B cell (primary cell): Measurements from ENCODE around the gene DOCK6. TPM values are rescaled to one million over a fixed set of nuclear protein-coding genes. Genes with fewer than 3 reads are reported as not detected.
A peak's percentile ranks its signal among the peaks of the same experiment; 100 is the strongest.

Experiments used
- ATAC-seq: fragments of 200-7000 bp; cut with Tn5 transposase; one replicate; pipeline ENCODE4 v1.10.0; 2021; ENCODE audit warnings: low read depth, mild to moderate bottlenecking, moderate number of reproducible peaks, moderate library complexity
- CTCF ChIA-PET: fragments of 350-600 bp; sonication (Branson Sonifier 250); formaldehyde crosslinking; loops from one replicate; lab custom pipeline; 2021; ENCODE audit warnings: antibody characterized with exemption, inconsistent platforms; lab: Charles Lee
- POLR2A ChIA-PET: fragments of 350-600 bp; sonication (Branson Sonifier 250); formaldehyde crosslinking; loops from one replicate; lab custom pipeline; 2021; ENCODE audit warnings: antibody characterized with exemption; lab: Charles Lee
- DNase-seq: peaks from one replicate; pipeline ENCODE4 v3.0.0; 2013
- H2AFZ ChIP-seq: 2 replicates; pipeline ENCODE4 v1.6.1; 2012; ENCODE audit warnings: mild to moderate bottlenecking, low read depth, low read length; ENCODE audit not compliant: insufficient read depth, poor library complexity, severe bottlenecking
- H3K27ac ChIP-seq, 2 donors: 1 replicate in 1 of 2; 2 replicates in 1 of 2; pipeline ENCODE4 v1.5.1; 2012 to 2013; ENCODE audit warnings: low read length in 2 of 2, mild to moderate bottlenecking in 2 of 2, moderate library complexity in 1 of 2
- H3K27me3 ChIP-seq, 4 experiments: fragments of 200-600 bp in 1 of 4; sonication (generic) in 1 of 4; replicated peaks in 1 of 4; 1 replicate in 2 of 4; 2 replicates in 2 of 4; pipeline versions ENCODE4 v1.6.1 to v1.7.0; 2013 to 2016; ENCODE audit warnings: low read length in 3 of 4, mild to moderate bottlenecking in 2 of 4, mixed read lengths in 1 of 4, moderate library complexity in 1 of 4; ENCODE audit not compliant: insufficient read depth in 4 of 4, control insufficient read depth in 3 of 4; ENCODE audit errors: control extremely low read depth in 1 of 4
- H3K36me3 ChIP-seq, 2 experiments: replicated peaks in 1 of 2; 1 replicate in 1 of 2; 2 replicates in 1 of 2; pipeline versions ENCODE4 v1.6.1 to v1.7.1; 2013; ENCODE audit warnings: low read length in 1 of 2; ENCODE audit not compliant: insufficient read depth in 2 of 2, control insufficient read depth in 1 of 2; ENCODE audit errors: control extremely low read depth in 1 of 2, extremely low read depth in 1 of 2
- H3K4me1 ChIP-seq, 2 donors: fragments of 200-600 bp in 1 of 2; sonication (generic) in 1 of 2; 1 replicate in 1 of 2; 2 replicates in 1 of 2; pipeline versions ENCODE4 v1.5.1 to v1.6.1; 2013 to 2017; ENCODE audit warnings: low read length in 2 of 2; ENCODE audit not compliant: control insufficient read depth in 2 of 2, insufficient read depth in 2 of 2
- H3K4me2 ChIP-seq: replicated peaks from 2 replicates; pipeline ENCODE3; 2012; ENCODE audit warnings: mild to moderate bottlenecking, low read depth, low read length; ENCODE audit not compliant: poor library complexity, severe bottlenecking
- H3K4me3 ChIP-seq, 5 experiments: fragments of 200-600 bp in 1 of 5; sonication (generic) in 1 of 5; 1 replicate in 3 of 5; 2 replicates in 2 of 5; pipeline versions ENCODE4 v1.5.1 to v1.7.0; 2011 to 2016; ENCODE audit warnings: low read length in 4 of 5, mild to moderate bottlenecking in 4 of 5, low read depth in 2 of 5, control low read depth in 1 of 5, moderate library complexity in 1 of 5; ENCODE audit not compliant: insufficient read depth in 1 of 5; ENCODE audit errors: control extremely low read depth in 1 of 5, extremely low read depth in 1 of 5
- H3K79me2 ChIP-seq: fragments of 200-600 bp; sonication (generic); one replicate; pipeline ENCODE4 v1.6.0; 2016; ENCODE audit warnings: low read length; ENCODE audit not compliant: control insufficient read depth, insufficient read depth
- H3K9ac ChIP-seq: fragments of 200-600 bp; sonication (generic); 2 replicates; pipeline ENCODE4 v1.6.1; 2017; ENCODE audit warnings: mild to moderate bottlenecking, low read length, moderate library complexity
- H3K9me3 ChIP-seq, 3 donors: one replicate each; pipeline versions ENCODE4 v1.6.1 to v1.7.1; 2013; ENCODE audit warnings: low read length in 2 of 3; ENCODE audit not compliant: control insufficient read depth in 2 of 3, insufficient read depth in 1 of 3; ENCODE audit errors: control extremely low read depth in 1 of 3
- H4K20me1 ChIP-seq: 2 replicates; pipeline ENCODE4 v1.6.0; 2012; ENCODE audit warnings: mild to moderate bottlenecking, low read length; ENCODE audit not compliant: insufficient read depth, control insufficient read depth, poor library complexity, severe bottlenecking
- H3K27ac Mint-ChIP-seq: one replicate; pipeline ENCODE4 v1.8.0; 2021; ENCODE audit warnings: mixed read lengths
- H3K27me3 Mint-ChIP-seq: one replicate; pipeline ENCODE4 v1.8.0; 2021; ENCODE audit warnings: mixed read lengths
- H3K4me1 Mint-ChIP-seq: one replicate; pipeline ENCODE4 v1.8.0; 2021; ENCODE audit warnings: mixed read lengths
- H3K4me3 Mint-ChIP-seq: one replicate; pipeline ENCODE4 v1.8.0; 2021; ENCODE audit warnings: mixed read lengths
- H3K9me3 Mint-ChIP-seq: one replicate; pipeline ENCODE4 v1.8.0; 2022; ENCODE audit warnings: mixed read lengths; ENCODE audit not compliant: insufficient read depth
- CTCF ChIP-seq: fragments of 200-600 bp; IDR thresholded peaks from one replicate; pipeline ENCODE4 v1.8.0; 2022; ENCODE audit warnings: antibody characterized with exemption, mild to moderate bottlenecking
- EZH2 ChIP-seq: IDR thresholded peaks from 2 replicates; pipeline ENCODE4 v1.6.1; 2012; ENCODE audit warnings: borderline replicate concordance, low read depth, mild to moderate bottlenecking, moderate library complexity, low read length; ENCODE audit not compliant: insufficient read depth, poor library complexity, severe bottlenecking
- WGBS: methylation state at CpG from one replicate; pipeline ENCODE4 v1.1.5; 2013; ENCODE audit warnings: missing lambda C conversion rate; ENCODE audit not compliant: insufficient coverage; 5-methylcytosine and 5-hydroxymethylcytosine counted together
- intact Hi-C: fragments of 100-400 bp; cut with micrococcal nuclease; formaldehyde crosslinking; loops from one replicate; pipeline ENCODE4 v1.10.0; 2022
- polyA plus RNA-seq: library from polyadenylated mRNA; depleted of rRNA; stranded (reverse); fragments of >200 nt; gene quantifications from 2 replicates; pipeline ENCODE4 v1.2.3, GENCODE V29; 2012
- total RNA-seq, 2 donors: library from RNA; stranded (reverse); fragments of 120-200 nt in 1 of 2; gene quantifications; 1 replicate in 1 of 2; 2 replicates in 1 of 2; pipeline versions ENCODE4 v1.2.3 to v1.2.4, GENCODE V29; 2013 to 2022

The DOCK6 gene
- total and polyA plus RNA-seq, 2 donors (not counting 1 experiment from before 2014, with no cell fraction given): 5.3 to 11.9 TPM

- Histone ChIP-seq H3K4me1 (peaks cover 0 to 8% of the 10 kb centered on the region in 2 donors), H3K4me2 (no peak overlapping the region), H3K79me2 (no peaks in the 10 kb centered on the region), H3K4me3 (no peak overlapping the region), H3K9me3 (no peaks in the 10 kb centered on the region), H3K9ac (no peak overlapping the region), H4K20me1 (no peaks in the 10 kb centered on the region), H3K36me3 (no peaks in the 10 kb centered on the region), H2AFZ (no peak overlapping the region), H3K27me3 (peaks cover 0 to 3% (median 0%) of the 10 kb centered on the region in 4 experiments), H3K27ac (no peak overlapping the region)
- peak; percentile 50 for ATAC-seq
- Mint-ChIP-seq H3K27ac (no peak overlapping the region), H3K27me3 (peaks cover 3% of the 10 kb centered on the region), H3K9me3 (no peaks in the 10 kb centered on the region), H3K4me1 (peaks cover 11% of the 10 kb centered on the region), H3K4me3 (no peak overlapping the region)
- CTCF ChIA-PET: interaction anchor here (0.7 to 3.4 kb wide), 12 partner anchors 12 to 1029 kb away, joined by 3 to 24 read pairs (median 6); no protein-coding TSS in a partner anchor
- TF ChIP-seq CTCF: peak; percentile 68
- TF ChIP-seq EZH2: no peak
- 66% methylated on average over 11 of the region's 17 CpGs for WGBS
- intact Hi-C loops: loop anchor here (1.0 to 5.0 kb wide), 4 partner anchors 66 to 261 kb away; no protein-coding TSS in a partner anchor
- no peak for DNase-seq
- POLR2A ChIA-PET: interaction anchor here (0.5 kb wide), 1 partner anchor 54 kb away, joined by 6 read pairs; no protein-coding TSS in a partner anchor
These were observed 58.9 kb downstream of the DOCK6 start for GRCh38 chr19:11203194-11204075.
